LNCAP (cell line): ENCODE results near the gene TBC1D19.

Source experiments
- CTCF ChIP-seq: fragments of 450-650 bp; IDR thresholded peaks from 2 replicates; pipeline ENCODE4 v1.5.1; 2017; ENCODE audit warnings: mild to moderate bottlenecking

Gene TBC1D19

GRCh38 chr4:26787461-26788340 lies 203.8 kb downstream of the TBC1D19 start:
- no peak for TF ChIP-seq CTCF

GRCh38 chr4:26788341-26788733 lies 204.5 kb downstream of the TBC1D19 start:
- no peak for TF ChIP-seq CTCF

GRCh38 chr4:26789208-26789607 lies 205.3 kb downstream of the TBC1D19 start:
- no peak for TF ChIP-seq CTCF

GRCh38 chr4:26791346-26791745 lies 207.5 kb downstream of the TBC1D19 start:
- no peak for TF ChIP-seq CTCF

- no peak for TF ChIP-seq CTCF
Measured at GRCh38 chr4:26792639-26793038, 208.8 kb downstream of the TBC1D19 start.

GRCh38 chr4:26793735-26794134 lies 209.9 kb downstream of the TBC1D19 start:
- TF ChIP-seq CTCF, result no peak

GRCh38 chr4:26796081-26796480 lies 212.2 kb downstream of the TBC1D19 start:
- TF ChIP-seq CTCF, result no peak

- TF ChIP-seq CTCF, result no peak
Measured at GRCh38 chr4:26802790-26803189, 218.9 kb downstream of the TBC1D19 start.
